Activated CD8-positive, alpha-beta memory T cell treated with anti-CD3 and anti-CD28 coated beads, Interleukin-2, amount 50 U/mL, for 24 hours (primary cell): ENCODE results near the gene TSPAN18.
"Not testable (repeated sequence)": the region's sequence is repeated elsewhere in the genome, so short reads cannot be mapped to it uniquely, and the experiment has no call there.

Source experiments
- DNase-seq: peaks from one replicate; pipeline ENCODE4 v3.0.0-alpha.2; 2020; ENCODE audit errors: extremely low read depth

Gene TSPAN18

GRCh38 chr11:44868455-44869421 is 142.0 kb downstream of the TSPAN18 start:
- no peak for DNase-seq

GRCh38 chr11:44870181-44870580 is 143.4 kb downstream of the TSPAN18 start:
- DNase-seq: no peak

GRCh38 chr11:44870615-44871176 is 143.9 kb downstream of the TSPAN18 start:
- no peak for DNase-seq

GRCh38 chr11:44871682-44872081 is 144.9 kb downstream of the TSPAN18 start:
- not testable (repeated sequence) for DNase-seq

- no peak for DNase-seq
Observed at GRCh38 chr11:44872556-44872955, 145.8 kb downstream of the TSPAN18 start.

- no peak for DNase-seq
Observed at GRCh38 chr11:44873537-44873936, 146.8 kb downstream of the TSPAN18 start.

- DNase-seq: no peak
Observed at GRCh38 chr11:44874284-44874683, 147.5 kb downstream of the TSPAN18 start.

- DNase-seq: no peak
Observed at GRCh38 chr11:44875037-44875436, 148.3 kb downstream of the TSPAN18 start.

- DNase-seq: no peak
Observed at GRCh38 chr11:44876194-44876723, 149.5 kb downstream of the TSPAN18 start.

- no peak for DNase-seq
Observed at GRCh38 chr11:44876906-44877305, 150.1 kb downstream of the TSPAN18 start.

GRCh38 chr11:44877571-44878497 is 151.1 kb downstream of the TSPAN18 start:
- DNase-seq: no peak

- DNase-seq: no peak
Observed at GRCh38 chr11:44878711-44879110, 151.9 kb downstream of the TSPAN18 start.

GRCh38 chr11:44879432-44879831 is 152.7 kb downstream of the TSPAN18 start:
- no peak for DNase-seq

GRCh38 chr11:44880511-44880910 is 153.7 kb downstream of the TSPAN18 start:
- no peak for DNase-seq

- DNase-seq: no peak
Observed at GRCh38 chr11:44880953-44881352, 154.2 kb downstream of the TSPAN18 start.

GRCh38 chr11:44883277-44883676 is 156.5 kb downstream of the TSPAN18 start:
- DNase-seq: no peak

GRCh38 chr11:44884056-44884455 is 157.3 kb downstream of the TSPAN18 start:
- no peak for DNase-seq

- no peak for DNase-seq
Observed at GRCh38 chr11:44885065-44885810, 158.5 kb downstream of the TSPAN18 start.

GRCh38 chr11:44885919-44886789 is 159.4 kb downstream of the TSPAN18 start:
- DNase-seq: no peak

- no peak for DNase-seq
Observed at GRCh38 chr11:44886790-44887140, 160.0 kb downstream of the TSPAN18 start.
